BJ (cell line): ENCODE results near the gene OR9Q1. TPM values are rescaled to one million over a fixed set of nuclear protein-coding genes. Genes with fewer than 3 reads are reported as not detected.

Experiments used
- CTCF ChIA-PET: fragments of 350-600 bp; formaldehyde crosslinking; extraction: SDS; loops from one replicate; lab custom pipeline; 2021; ENCODE audit warnings: antibody characterized with exemption, inconsistent platforms; lab: Yijun Ruan, JAX
- POLR2A ChIA-PET: fragments of 300-600 bp; sonication (Branson Sonifier 250); formaldehyde crosslinking; extraction: SDS; loops from one replicate; lab custom pipeline; 2021; ENCODE audit warnings: antibody characterized with exemption; lab: Charles Lee
- DNase-seq: peaks from one replicate; pipeline ENCODE4 v3.0.0-alpha.2; 2011; ENCODE audit warnings: low read depth
- H3K27me3 ChIP-seq: 2 replicates; pipeline ENCODE4 v1.6.0; 2011; ENCODE audit warnings: low read length; ENCODE audit not compliant: control insufficient read depth, insufficient read depth
- H3K36me3 ChIP-seq: 2 replicates; pipeline ENCODE4 v1.5.1; 2011; ENCODE audit warnings: low read length; ENCODE audit not compliant: control insufficient read depth, insufficient read depth
- H3K4me3 ChIP-seq: 2 replicates; pipeline ENCODE4 v1.5.1; 2011; ENCODE audit warnings: low read depth, mild to moderate bottlenecking, control low read depth, low read length
- CTCF ChIP-seq: IDR thresholded peaks from 2 replicates; pipeline ENCODE4 v1.5.1; 2011; ENCODE audit warnings: low read depth, mild to moderate bottlenecking, control low read depth, inconsistent platforms, low read length, moderate library complexity; ENCODE audit not compliant: insufficient read depth
- polyA plus RNA-seq: library from polyadenylated mRNA; depleted of rRNA; stranded (reverse); fragments of >200 nt; gene quantifications from 2 replicates; pipeline ENCODE4 v1.2.3, GENCODE V29; 2011

The OR9Q1 gene
- polyA plus RNA-seq, 1 experiment = not detected

- Histone ChIP-seq H3K4me3 (no peak overlapping the region), H3K36me3 (no peaks in the 10 kb centered on the region), H3K27me3 (no peaks in the 10 kb centered on the region)
- no peak for TF ChIP-seq CTCF
- CTCF ChIA-PET = no interaction called here
- DNase-seq = no peak
- POLR2A ChIA-PET = no interaction called here
These were observed 154.8 kb downstream of the OR9Q1 start for GRCh38 chr11:58178444-58178843.

GRCh38 chr11:58179648-58180047 lies 156.0 kb downstream of the OR9Q1 start:
- CTCF ChIA-PET = no interaction called here
- POLR2A ChIA-PET = no interaction called here
- H3K4me3 ChIP-seq = no peak overlapping the region

GRCh38 chr11:58186938-58187337 lies 163.3 kb downstream of the OR9Q1 start:
- no peak for TF ChIP-seq CTCF
- ChIA-PET CTCF (no interaction called here), POLR2A (no interaction called here)
- no peak overlapping the region for H3K4me3 ChIP-seq
- DNase-seq = no peak
- no peaks in the 10 kb centered on the region for H3K27me3 ChIP-seq
- no peaks in the 10 kb centered on the region for H3K36me3 ChIP-seq

More at GRCh38 chr11:58179648-58180047, 156.0 kb downstream of the OR9Q1 start:
- no peak for DNase-seq
- Histone ChIP-seq H3K36me3 (no peaks in the 10 kb centered on the region), H3K27me3 (no peaks in the 10 kb centered on the region)
- no peak for TF ChIP-seq CTCF

GRCh38 chr11:58188770-58189169 lies 165.1 kb downstream of the OR9Q1 start, which contains the start of gene OR9Q2:
Gene OR9Q2 (plus strand): TSS chr11:58189070. CDS start chr11:58190491, 1,421 bp downstream.
- no peak for DNase-seq
- POLR2A ChIA-PET = no interaction called here
- Histone ChIP-seq H3K27me3 (no peaks in the 10 kb centered on the region), H3K4me3 (no peak within 1 kb of the TSS), H3K36me3 (no peaks in the 10 kb centered on the region)
- CTCF ChIA-PET = no interaction called here
- no peak for TF ChIP-seq CTCF

GRCh38 chr11:58192229-58192628 lies 168.5 kb downstream of the OR9Q1 start:
- ChIA-PET POLR2A (no interaction called here), CTCF (no interaction called here)
- Histone ChIP-seq H3K4me3 (no peak overlapping the region), H3K36me3 (no peaks in the 10 kb centered on the region), H3K27me3 (no peaks in the 10 kb centered on the region)
- TF ChIP-seq CTCF = no peak
- no peak for DNase-seq
